Measurements from ENCODE around the gene TSPAN33. TPM values are rescaled to one million over a fixed set of nuclear protein-coding genes. Genes with fewer than 3 reads are reported as not detected.
A peak's percentile ranks its signal among the peaks of the same experiment; 100 is the strongest.

The TSPAN33 gene
- total and polyA plus RNA-seq, 9 of the 15 experiments (the other 6 are each of a cell fraction or from before 2014, with no cell fraction given) = 0.03 to 1.5 (median 0.23) TPM; not detected in 2

DNA sequence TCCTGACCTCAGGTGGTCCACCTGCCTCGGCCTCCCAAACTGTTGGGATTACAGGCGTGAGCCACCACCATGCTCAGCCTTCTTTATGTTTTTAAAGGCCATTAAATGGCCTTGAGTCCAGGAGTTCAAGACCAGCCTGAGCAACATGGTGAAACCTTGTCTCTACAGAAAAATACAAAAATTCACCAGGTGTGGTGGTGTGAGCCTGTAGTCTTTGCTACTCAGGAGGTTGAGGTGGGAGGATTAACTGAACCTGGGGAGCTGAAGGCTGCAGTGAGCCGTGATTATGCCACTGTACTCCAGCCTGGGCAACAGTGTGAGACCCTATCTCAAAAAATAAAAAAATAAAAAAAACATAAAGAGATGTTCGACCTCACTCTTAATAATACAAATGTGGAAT is 54.9 kb downstream of the TSPAN33 start:
- CTCF ChIA-PET (ENCODE audit: low intra/inter-chr PET ratio) = no interaction called here
- no peak overlapping the region for H3K27ac ChIP-seq (ENCODE audit: extremely low read depth, low read depth, low read length)
- no peak for ATAC-seq
- in situ Hi-C loops (cut with MboI) (no loop called here), intact Hi-C loops (cut with micrococcal nuclease) (no loop called here)
- H3K9me1 ChIP-seq (ENCODE audit: control insufficient read depth, insufficient read depth, low read length) = no peaks in the 10 kb centered on the region
- no peak overlapping the region for H3K9ac ChIP-seq (ENCODE audit: insufficient read depth in 1 of 2, low read depth in 2 of 2, low read length in 2 of 2)
- no peaks in the 10 kb centered on the region for H3K9me3 ChIP-seq (replicated peaks; ENCODE audit: control insufficient read depth, insufficient read depth, low read depth, low read length)
- peaks cover 46 to 51% of the 10 kb centered on the region in 2 experiments for H3K27me3 ChIP-seq (ENCODE audit: control insufficient read depth in 2 of 2, insufficient read depth in 2 of 2, low read length in 2 of 2)
- TF ChIP-seq ZNF121 (CRISPR knock-in tag; conservative IDR thresholded peaks at IDR 0.05) (peak; percentile 49), ZNF318 (IDR thresholded peaks at IDR 0.05; ENCODE audit: borderline replicate concordance in 1 of 2, low read depth in 1 of 2) (no peak)
- no peak for DNase-seq (ENCODE audit: extremely low read depth in 1 of 4, low spot score in 3 of 4)
- WGBS (ENCODE audit: insufficient coverage, low coverage, missing lambda C conversion rate) = 0% methylated on average over 4 of the region's 4 CpGs
- BruUV-seq (replicated peaks) = no TSS peak
- H3K4me2 ChIP-seq (ENCODE audit: insufficient read depth, low read length) = no peak overlapping the region
- H3K36me3 ChIP-seq (ENCODE audit: control insufficient read depth, insufficient read depth, low read length) = no peaks in the 10 kb centered on the region
- H3K4me1 ChIP-seq (replicated peaks in 1 of 2; ENCODE audit: control insufficient read depth in 2 of 2, insufficient read depth in 2 of 2, low read length in 2 of 2) = peaks cover 0 to 4% of the 10 kb centered on the region in 2 experiments; a peak in 1 of 5 replicates
- H4K20me1 ChIP-seq (replicated peaks; ENCODE audit: control insufficient read depth, insufficient read depth, low read length) = no peaks in the 10 kb centered on the region
- POLR2A ChIA-PET = interaction anchor here (0.7 kb wide), 1 partner anchor 40 kb away, joined by 3 read pairs; no protein-coding TSS in a partner anchor
- no peaks in the 10 kb centered on the region for H3K79me2 ChIP-seq (ENCODE audit: control insufficient read depth, insufficient read depth, low read length)
- H2AFZ ChIP-seq (ENCODE audit: low read depth, low read length) = no peak overlapping the region
- no peak overlapping the region for H3K4me3 ChIP-seq
- no peak for FAIRE-seq

Data from K562 (cell line).